ENCODE data around the gene SHISAL2B.

DNA sequence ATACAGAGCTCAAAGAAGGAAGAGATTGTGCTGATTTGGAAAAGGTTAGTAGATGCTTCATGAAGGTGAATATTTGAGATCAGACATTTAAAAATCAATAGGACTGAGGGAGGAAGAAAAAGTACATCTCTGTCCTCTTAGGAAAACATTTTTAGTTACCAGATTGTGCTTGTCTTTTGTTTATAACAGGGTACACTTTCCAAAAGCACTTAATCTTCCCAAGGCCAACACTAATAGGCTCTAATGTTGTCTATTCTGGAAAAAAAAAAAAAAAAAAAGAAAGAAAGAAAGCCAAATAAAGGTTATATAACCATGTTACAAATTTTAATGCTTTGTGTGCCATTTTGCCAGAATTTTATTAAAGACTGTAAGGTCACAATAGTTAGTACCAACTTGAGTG is 45.5 kb upstream of the SHISAL2B start:
- TF ChIP-seq, protein P1, sequence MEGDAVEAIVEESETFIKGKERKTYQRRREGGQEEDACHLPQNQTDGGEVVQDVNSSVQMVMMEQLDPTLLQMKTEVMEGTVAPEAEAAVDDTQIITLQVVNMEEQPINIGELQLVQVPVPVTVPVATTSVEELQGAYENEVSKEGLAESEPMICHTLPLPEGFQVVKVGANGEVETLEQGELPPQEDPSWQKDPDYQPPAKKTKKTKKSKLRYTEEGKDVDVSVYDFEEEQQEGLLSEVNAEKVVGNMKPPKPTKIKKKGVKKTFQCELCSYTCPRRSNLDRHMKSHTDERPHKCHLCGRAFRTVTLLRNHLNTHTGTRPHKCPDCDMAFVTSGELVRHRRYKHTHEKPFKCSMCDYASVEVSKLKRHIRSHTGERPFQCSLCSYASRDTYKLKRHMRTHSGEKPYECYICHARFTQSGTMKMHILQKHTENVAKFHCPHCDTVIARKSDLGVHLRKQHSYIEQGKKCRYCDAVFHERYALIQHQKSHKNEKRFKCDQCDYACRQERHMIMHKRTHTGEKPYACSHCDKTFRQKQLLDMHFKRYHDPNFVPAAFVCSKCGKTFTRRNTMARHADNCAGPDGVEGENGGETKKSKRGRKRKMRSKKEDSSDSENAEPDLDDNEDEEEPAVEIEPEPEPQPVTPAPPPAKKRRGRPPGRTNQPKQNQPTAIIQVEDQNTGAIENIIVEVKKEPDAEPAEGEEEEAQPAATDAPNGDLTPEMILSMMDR (IDR thresholded peaks at IDR 0.05), result no peak
- TF ChIP-seq ZFX (IDR thresholded peaks at IDR 0.05; ENCODE audit: borderline replicate concordance), result no peak
